ENCODE results near the gene BCAS3. TPM values are rescaled to one million over a fixed set of nuclear protein-coding genes. Genes with fewer than 3 reads are reported as not detected.

The BCAS3 gene
- total RNA-seq, 1 experiment from 2014 or later = 11.4 TPM

DNA sequence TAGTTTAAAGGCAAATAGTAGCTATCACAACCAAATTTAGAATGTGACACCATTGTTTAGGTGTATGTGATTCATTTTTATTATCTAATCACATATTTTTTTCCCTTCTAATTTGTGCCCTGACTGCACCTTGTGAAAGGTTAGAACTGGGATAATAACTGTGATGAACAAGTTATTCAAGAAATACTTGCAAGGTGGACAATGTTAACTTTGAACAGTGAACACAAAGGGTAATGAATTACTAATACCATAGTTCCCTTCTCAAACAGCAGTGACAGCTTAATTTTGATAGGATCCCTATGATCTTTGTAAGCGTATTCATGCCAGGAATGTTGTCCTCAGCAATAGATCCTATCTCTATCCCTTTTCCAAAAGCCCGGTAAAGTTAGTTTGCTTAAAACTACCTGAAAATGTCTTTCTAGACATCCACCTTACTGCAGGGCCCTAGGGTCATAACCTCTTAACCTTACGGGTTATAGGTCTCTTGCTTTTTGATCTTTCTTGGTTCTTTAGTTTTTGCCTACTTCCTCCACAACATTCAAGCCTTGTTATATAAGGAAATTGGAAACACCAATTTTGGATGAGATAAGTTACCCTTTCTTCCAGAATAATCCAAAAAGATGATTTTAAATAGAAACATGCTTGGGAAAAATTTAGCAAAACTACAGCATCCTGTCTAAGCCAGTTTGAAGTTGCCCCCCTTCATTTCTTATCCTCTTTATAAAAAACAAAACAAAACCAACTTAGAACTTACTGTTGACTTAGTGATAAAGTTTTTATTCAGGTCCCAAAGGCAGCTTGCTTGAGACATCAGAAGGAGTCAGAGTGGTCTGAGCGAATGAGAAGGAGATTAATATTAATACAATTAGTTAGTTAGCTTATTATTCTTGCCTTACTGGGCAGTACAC lies 522.0 kb downstream of the BCAS3 start:
- Histone ChIP-seq H3K27me3 (ENCODE audit: control insufficient read depth, insufficient read depth, low read length) (no peaks in the 10 kb centered on the region), H3K36me3 (replicated peaks; ENCODE audit: control insufficient read depth, insufficient read depth, low read length) (no peaks in the 10 kb centered on the region), H3K4me3 (ENCODE audit: insufficient read depth, low read depth, low read length) (no peak overlapping the region)
- no peak for DNase-seq

DNA sequence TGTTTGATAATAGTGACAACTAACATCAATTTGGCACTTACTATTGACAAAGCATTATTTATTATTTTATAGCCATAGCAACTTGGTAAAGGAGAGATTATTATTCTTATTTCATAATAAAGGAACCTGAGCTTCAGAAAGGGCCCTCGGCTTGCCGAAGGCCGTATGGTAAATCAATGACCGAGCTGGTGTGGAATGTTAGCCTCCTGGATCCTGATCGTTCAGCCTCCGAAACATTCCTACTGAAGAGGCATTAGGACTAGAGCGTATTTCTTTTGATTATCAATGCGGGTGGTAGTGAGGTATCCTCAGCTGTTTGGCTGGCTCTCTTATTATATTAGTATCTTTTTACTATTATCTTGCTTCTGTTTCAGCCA lies 522.7 kb downstream of the BCAS3 start:
- Histone ChIP-seq H3K4me3 (ENCODE audit: insufficient read depth, low read depth, low read length) (no peak overlapping the region), H3K36me3 (replicated peaks; ENCODE audit: control insufficient read depth, insufficient read depth, low read length) (no peaks in the 10 kb centered on the region), H3K27me3 (ENCODE audit: control insufficient read depth, insufficient read depth, low read length) (no peaks in the 10 kb centered on the region)
- no peak for DNase-seq

DNA sequence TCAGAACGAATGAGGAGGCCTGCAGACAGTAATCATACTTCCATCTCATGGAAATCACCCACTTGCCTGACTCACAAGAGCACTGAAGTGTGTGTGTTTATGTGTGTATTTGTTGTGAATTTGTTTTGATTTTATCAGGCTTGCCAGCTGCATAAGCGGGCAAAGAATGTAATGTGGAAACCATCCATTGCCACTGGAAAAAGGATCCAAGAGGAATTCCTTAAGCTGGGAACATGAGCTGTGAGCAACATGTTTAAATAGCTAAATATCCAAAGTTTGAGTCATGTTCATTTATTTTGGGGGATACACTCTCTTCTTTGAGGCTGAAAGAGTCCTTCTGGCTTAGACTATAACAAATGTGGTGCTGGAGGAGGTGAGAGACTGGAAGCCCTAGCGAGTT lies 523.6 kb downstream of the BCAS3 start:
- Histone ChIP-seq H3K27me3 (ENCODE audit: control insufficient read depth, insufficient read depth, low read length) (no peaks in the 10 kb centered on the region), H3K36me3 (replicated peaks; ENCODE audit: control insufficient read depth, insufficient read depth, low read length) (no peaks in the 10 kb centered on the region), H3K4me3 (ENCODE audit: insufficient read depth, low read depth, low read length) (no peak overlapping the region)
- DNase-seq = no peak

DNA sequence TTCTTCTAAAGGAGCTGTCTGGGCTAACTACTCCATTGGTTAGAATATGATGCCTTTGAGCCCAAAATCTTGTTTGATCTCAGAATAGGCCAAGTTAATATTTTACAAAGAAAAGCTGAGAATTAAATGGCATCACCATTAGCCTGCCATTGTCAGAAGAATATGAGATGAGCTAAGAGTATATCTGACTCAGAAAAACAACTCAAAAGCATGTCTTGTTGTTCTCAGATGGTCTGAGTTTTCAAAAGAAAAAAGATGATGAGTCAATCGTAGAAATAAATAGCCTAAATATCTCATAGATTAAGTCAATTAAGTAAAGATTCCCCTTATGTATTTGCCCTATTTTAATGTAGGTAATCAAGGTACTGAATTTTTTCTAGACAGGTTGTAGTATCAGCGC lies 524.9 kb downstream of the BCAS3 start:
- Histone ChIP-seq H3K4me3 (ENCODE audit: insufficient read depth, low read depth, low read length) (no peak overlapping the region), H3K36me3 (replicated peaks; ENCODE audit: control insufficient read depth, insufficient read depth, low read length) (no peaks in the 10 kb centered on the region), H3K27me3 (ENCODE audit: control insufficient read depth, insufficient read depth, low read length) (no peaks in the 10 kb centered on the region)
- DNase-seq = no peak

DNA sequence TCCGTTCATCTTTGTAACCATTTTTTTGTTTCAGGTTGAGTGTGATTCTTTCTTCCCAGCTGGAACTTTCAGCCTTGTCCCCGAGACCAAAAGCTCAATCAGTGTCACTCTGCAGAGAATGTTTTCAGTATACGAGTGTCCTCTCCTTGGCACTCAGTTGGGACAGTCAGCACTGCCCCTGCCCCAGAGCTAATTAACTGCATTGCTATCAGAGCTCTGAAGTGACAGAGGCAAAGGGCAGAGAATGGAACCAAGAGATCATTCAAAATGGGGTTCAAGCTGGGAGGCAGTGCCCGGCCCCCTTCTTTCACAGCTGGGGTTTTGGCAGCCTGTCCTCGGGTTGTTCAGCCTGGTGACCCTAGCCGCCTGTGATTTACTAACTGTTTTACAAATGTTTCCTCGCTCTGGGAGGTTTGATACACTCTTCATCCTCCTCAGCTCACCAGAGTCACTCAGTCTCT lies 526.0 kb downstream of the BCAS3 start:
- Histone ChIP-seq H3K4me3 (ENCODE audit: insufficient read depth, low read depth, low read length) (no peak overlapping the region), H3K36me3 (replicated peaks; ENCODE audit: control insufficient read depth, insufficient read depth, low read length) (no peaks in the 10 kb centered on the region), H3K27me3 (ENCODE audit: control insufficient read depth, insufficient read depth, low read length) (no peaks in the 10 kb centered on the region)
- no peak for DNase-seq

DNA sequence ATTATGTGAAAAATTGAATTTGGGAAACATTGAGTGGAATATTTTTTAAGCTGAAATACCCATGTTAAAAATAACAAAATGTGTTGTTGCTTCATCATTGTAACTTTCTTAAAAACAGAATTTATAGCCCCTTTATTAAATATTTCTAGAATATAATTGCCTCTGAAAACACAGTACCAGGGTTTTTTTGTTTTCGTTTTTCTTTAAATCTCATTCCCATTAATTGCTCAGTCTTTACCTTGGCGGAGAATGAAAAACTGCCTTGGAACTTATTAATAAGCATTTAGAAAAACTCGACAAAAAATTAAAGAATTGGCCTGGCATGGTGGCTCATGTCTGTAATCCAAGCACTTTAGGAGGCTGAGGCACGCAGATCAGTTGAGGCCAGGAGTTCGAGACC lies 526.8 kb downstream of the BCAS3 start:
- DNase-seq = no peak
- Histone ChIP-seq H3K27me3 (ENCODE audit: control insufficient read depth, insufficient read depth, low read length) (no peaks in the 10 kb centered on the region), H3K4me3 (ENCODE audit: insufficient read depth, low read depth, low read length) (no peak overlapping the region), H3K36me3 (replicated peaks; ENCODE audit: control insufficient read depth, insufficient read depth, low read length) (no peaks in the 10 kb centered on the region)

DNA sequence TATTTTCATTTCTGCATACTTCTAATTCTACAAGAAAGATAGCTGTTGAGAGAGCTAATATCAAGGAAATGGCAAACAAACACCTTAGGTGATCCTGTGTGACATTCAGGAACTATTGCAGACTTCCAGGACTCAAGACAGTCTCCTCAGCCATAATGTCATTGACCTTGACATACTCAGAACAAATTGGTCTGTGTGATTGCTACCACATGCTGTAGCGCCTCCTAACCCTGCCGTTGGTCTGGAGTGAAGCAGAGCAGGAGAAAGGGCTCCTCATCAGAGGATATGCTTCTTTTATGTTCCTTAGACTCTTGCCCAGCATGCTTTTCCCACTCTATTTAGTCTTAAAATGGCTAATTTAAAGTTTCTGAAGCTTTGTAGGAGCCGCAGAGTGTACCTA lies 527.8 kb downstream of the BCAS3 start:
- DNase-seq = no peak
- no peaks in the 10 kb centered on the region for H3K36me3 ChIP-seq (replicated peaks; ENCODE audit: control insufficient read depth, insufficient read depth, low read length)
- no peaks in the 10 kb centered on the region for H3K27me3 ChIP-seq (ENCODE audit: control insufficient read depth, insufficient read depth, low read length)
- no peak overlapping the region for H3K4me3 ChIP-seq (ENCODE audit: insufficient read depth, low read depth, low read length)

DNA sequence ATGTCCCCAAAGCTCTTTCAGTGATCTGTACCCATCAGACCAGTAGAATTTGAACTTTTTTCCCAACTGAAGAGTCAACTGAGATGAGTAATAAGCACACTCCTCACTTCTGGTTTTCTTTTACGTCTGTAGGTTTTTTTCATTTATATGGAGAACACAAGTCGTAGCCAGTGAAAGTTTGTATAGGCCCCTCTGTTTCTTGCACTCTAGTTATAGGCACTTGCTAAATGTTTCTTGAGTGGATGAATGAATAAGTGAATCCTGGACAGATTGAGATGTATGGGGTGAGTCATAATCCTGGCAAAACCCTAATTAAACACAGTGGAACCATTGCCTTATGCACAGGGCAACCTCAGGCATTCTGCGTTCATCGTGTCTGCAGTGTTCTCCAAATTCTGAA lies 528.3 kb downstream of the BCAS3 start:
- H3K27me3 ChIP-seq (ENCODE audit: control insufficient read depth, insufficient read depth, low read length) = no peaks in the 10 kb centered on the region
- no peak overlapping the region for H3K4me3 ChIP-seq (ENCODE audit: insufficient read depth, low read depth, low read length)
- DNase-seq = no peak
- no peaks in the 10 kb centered on the region for H3K36me3 ChIP-seq (replicated peaks; ENCODE audit: control insufficient read depth, insufficient read depth, low read length)

DNA sequence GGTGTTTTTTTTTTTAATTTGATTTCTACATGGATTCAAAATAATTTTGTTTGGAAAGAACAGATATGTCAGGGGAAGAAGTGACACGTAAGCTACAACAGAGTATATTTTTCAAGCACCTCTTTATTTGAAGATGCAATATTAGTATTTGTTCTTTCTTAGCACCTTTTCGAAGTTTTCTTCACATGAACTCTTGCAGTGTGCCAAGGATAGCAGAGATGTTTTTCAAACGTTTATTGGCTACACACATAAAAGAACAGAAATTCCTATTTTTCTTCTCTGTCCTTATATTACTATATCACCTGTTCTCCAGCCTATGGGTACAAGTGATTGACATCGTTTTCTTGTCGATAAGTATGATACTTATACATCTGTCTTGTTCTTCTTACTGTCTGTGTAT lies 529.3 kb downstream of the BCAS3 start:
- Histone ChIP-seq H3K36me3 (replicated peaks; ENCODE audit: control insufficient read depth, insufficient read depth, low read length) (no peaks in the 10 kb centered on the region), H3K27me3 (ENCODE audit: control insufficient read depth, insufficient read depth, low read length) (no peaks in the 10 kb centered on the region), H3K4me3 (ENCODE audit: insufficient read depth, low read depth, low read length) (no peak overlapping the region)
- no peak for DNase-seq

DNA sequence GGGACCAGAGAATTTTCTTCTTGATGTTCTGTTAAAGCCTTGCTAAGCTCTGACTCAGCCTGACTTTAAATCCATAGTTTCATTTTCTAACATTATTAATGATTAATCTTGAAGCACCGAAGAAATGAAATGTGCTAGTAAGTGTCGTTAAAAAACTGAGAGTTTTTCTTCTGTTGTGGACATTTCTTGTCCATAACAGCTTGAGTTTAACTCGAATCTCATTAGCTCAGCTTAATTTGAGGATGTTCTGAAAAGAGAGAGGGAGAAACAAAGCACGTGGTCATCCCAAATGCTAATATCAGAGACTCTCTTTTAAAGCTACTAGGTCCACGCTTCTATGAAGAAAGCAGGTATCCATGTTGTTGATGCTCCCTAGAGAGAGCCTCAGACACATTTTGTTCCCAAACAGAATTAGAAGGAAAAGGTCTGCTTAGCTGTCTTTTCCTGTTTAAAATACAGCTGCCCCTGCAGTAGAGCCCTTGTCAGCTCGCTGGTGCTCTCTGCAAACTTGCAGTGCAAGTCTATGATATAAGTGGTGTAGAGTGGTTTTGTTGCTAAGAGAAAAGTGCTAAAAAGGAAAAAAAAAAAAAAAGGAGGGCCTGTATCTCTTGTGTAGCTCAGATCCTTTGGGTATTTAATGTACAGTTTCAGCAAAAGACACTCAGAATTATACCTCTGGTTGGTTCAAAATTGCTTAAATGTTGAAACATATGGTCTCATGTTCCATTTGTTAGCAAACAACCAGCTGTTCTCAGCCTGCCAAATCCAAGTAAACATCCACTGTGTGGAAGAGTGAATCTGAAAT lies 530.9 kb downstream of the BCAS3 start:
- DNase-seq = no peak
- Histone ChIP-seq H3K4me3 (ENCODE audit: insufficient read depth, low read depth, low read length) (no peak overlapping the region), H3K36me3 (replicated peaks; ENCODE audit: control insufficient read depth, insufficient read depth, low read length) (no peaks in the 10 kb centered on the region), H3K27me3 (ENCODE audit: control insufficient read depth, insufficient read depth, low read length) (no peaks in the 10 kb centered on the region)

DNA sequence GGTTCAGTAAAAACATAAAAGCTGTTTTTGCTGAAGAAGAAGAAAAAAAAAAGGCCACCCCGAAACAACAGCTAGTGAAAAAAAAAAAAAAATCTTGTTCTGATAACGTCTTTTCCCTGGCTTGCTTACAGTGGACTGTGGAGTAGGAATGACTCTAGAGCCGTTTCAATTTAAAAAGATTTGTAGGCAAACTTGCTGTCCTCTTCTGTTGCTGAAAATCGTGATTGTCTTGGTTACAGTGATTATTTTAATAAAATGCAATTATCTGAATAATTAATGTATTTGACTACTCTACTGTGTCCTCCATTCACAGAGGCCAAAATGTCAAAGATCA lies 531.4 kb downstream of the BCAS3 start:
- H3K4me3 ChIP-seq (ENCODE audit: insufficient read depth, low read depth, low read length) = no peak overlapping the region
- H3K36me3 ChIP-seq (replicated peaks; ENCODE audit: control insufficient read depth, insufficient read depth, low read length) = no peaks in the 10 kb centered on the region
- no peak for DNase-seq
- no peaks in the 10 kb centered on the region for H3K27me3 ChIP-seq (ENCODE audit: control insufficient read depth, insufficient read depth, low read length)

DNA sequence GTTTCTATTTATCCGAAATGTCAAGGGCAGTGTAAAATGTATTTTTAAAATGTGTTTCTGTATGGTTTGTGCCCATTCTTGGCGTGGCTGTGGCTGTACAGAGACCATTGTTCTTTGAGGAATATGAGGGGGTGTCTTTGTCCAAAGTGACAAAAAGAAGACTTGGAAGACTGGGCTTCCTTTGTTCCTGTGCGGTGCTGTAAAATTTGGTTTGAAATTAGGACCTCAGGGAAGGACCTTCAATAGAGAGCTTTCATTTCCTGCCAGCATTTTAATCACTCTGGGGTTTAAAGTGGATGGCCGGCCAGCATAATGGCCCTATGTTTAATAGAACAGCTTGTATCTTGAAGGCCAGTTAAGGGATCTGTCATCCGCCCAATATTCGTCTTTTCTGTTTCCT lies 531.9 kb downstream of the BCAS3 start:
- no peaks in the 10 kb centered on the region for H3K36me3 ChIP-seq (replicated peaks; ENCODE audit: control insufficient read depth, insufficient read depth, low read length)
- H3K27me3 ChIP-seq (ENCODE audit: control insufficient read depth, insufficient read depth, low read length) = no peaks in the 10 kb centered on the region
- no peak for DNase-seq
- H3K4me3 ChIP-seq (ENCODE audit: insufficient read depth, low read depth, low read length) = no peak overlapping the region

DNA sequence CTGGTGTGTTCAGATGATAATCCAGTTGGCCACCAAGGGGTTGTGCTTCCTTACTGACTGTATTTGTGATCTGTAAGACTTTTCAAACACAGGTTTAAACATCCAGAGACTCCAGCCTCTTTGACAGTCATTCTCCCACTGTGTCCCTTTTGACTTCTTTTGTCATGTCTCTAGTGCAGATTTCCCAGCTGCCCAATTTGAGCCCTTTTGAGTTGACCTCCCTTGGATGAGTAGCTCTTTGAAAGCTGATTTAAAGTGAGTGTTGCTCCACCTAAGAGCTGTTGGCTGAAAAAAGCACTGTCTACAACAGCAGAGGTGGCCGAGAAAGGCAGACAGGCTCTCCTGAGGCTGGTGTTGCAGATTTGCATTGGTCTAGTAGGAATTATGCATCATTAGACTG lies 533.6 kb downstream of the BCAS3 start:
- Histone ChIP-seq H3K4me3 (ENCODE audit: insufficient read depth, low read depth, low read length) (no peak overlapping the region), H3K27me3 (ENCODE audit: control insufficient read depth, insufficient read depth, low read length) (no peaks in the 10 kb centered on the region), H3K36me3 (replicated peaks; ENCODE audit: control insufficient read depth, insufficient read depth, low read length) (no peaks in the 10 kb centered on the region)
- DNase-seq = no peak

DNA sequence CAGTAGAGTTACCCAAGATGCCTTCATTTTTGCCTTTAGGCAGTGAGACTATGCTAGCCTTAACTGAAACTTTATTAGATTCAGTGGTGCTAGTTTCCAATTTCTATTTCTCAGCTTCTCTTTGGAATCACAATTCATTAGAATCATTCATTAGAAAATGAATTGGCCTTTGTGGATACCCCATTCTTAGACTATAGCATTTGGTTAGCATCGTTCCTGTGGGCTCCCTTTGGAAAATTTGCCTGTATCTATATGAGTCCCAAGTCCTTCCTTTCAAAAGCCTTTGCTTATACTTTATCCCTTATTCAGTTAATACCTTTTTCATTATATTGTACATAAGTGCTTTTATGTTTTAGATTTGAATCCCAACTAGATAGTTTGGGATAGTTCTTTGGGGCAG lies 535.0 kb downstream of the BCAS3 start:
- no peaks in the 10 kb centered on the region for H3K27me3 ChIP-seq (ENCODE audit: control insufficient read depth, insufficient read depth, low read length)
- no peaks in the 10 kb centered on the region for H3K36me3 ChIP-seq (replicated peaks; ENCODE audit: control insufficient read depth, insufficient read depth, low read length)
- H3K4me3 ChIP-seq (ENCODE audit: insufficient read depth, low read depth, low read length) = no peak overlapping the region
- no peak for DNase-seq

DNA sequence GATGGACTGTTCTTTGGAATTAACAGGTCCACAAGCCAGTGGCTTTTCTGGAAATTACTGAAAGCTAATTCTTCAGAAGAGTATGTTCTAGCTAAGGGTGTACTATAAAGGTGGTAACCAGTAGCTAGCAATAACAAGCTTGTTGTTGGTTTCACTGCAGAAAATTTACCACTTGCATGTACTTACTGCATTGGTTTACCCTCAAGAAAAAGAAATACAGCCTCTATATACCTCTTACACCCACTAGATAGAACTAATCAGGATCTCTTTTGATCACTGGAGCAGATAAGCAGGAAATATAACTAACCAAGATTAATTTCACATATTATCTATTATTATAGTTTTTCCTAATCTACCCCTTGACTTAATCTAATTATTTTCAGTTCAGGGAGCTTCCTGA lies 537.1 kb downstream of the BCAS3 start:
- DNase-seq = no peak
- Histone ChIP-seq H3K4me3 (ENCODE audit: insufficient read depth, low read depth, low read length) (no peak overlapping the region), H3K36me3 (replicated peaks; ENCODE audit: control insufficient read depth, insufficient read depth, low read length) (no peaks in the 10 kb centered on the region), H3K27me3 (ENCODE audit: control insufficient read depth, insufficient read depth, low read length) (no peaks in the 10 kb centered on the region)
